Nephron (organoid): ENCODE measurements around the gene KIRREL3.

Experiments used
- H3K27ac Mint-ChIP-seq, 3 experiments: 2 replicates each; pipeline ENCODE4 v1.8.0; 2020; ENCODE audit warnings: mixed read lengths in 3 of 3, mild to moderate bottlenecking in 2 of 3, moderate library complexity in 1 of 3
- H3K27me3 Mint-ChIP-seq: 2 replicates; pipeline ENCODE4 v1.8.0; 2021; ENCODE audit warnings: low read depth, mild to moderate bottlenecking, moderate library complexity, mixed read lengths
- H3K36me3 Mint-ChIP-seq: 2 replicates; pipeline ENCODE4 v1.8.0; 2020; ENCODE audit warnings: low read depth, mixed read lengths
- H3K4me1 Mint-ChIP-seq: 2 replicates; pipeline ENCODE4 v1.8.0; 2020; ENCODE audit warnings: mixed read lengths
- H3K4me3 Mint-ChIP-seq, 3 experiments: 2 replicates each; pipeline ENCODE4 v1.8.0; 2020; ENCODE audit warnings: mild to moderate bottlenecking in 3 of 3, mixed read lengths in 3 of 3, moderate library complexity in 2 of 3
- H3K9me3 Mint-ChIP-seq: 2 replicates; pipeline ENCODE4 v1.8.0; 2020; ENCODE audit warnings: mixed read lengths
- TF ChIP-seq, protein P1 (sequence below), 3 experiments: fragments of 200-600 bp; sonication (generic); IDR thresholded peaks; one replicate each; pipeline ENCODE4 v1.5.0; 2021; ENCODE audit warnings: antibody characterized with exemption in 3 of 3; ENCODE audit not compliant: unreplicated experiment in 3 of 3

KIRREL3 gene

DNA sequence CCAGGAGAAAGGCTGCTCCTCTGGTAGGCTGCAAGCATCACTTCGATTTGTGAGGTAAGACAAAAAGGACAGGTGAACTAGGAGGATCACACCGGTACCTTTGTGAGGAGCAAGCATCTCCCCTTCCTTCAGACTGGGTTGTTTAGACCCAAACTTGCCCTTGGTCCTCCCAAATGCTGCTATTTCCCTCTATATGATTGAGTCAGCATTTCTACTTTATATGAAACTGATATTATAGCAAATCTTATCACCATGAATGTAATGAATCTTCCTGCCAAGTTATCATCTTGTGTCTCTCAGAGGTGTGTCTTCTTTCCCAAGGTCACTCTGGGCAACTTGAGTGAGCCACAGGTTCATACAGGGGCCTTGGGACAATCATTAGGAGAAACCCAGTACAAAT, 61.0 kb downstream of the KIRREL3 start:
- no peaks in the 10 kb centered on the region for H3K27me3 Mint-ChIP-seq
- H3K9me3 Mint-ChIP-seq: peaks cover 9% of the 10 kb centered on the region
- H3K4me3 Mint-ChIP-seq: no peak overlapping the region
- no peaks in the 10 kb centered on the region for H3K36me3 Mint-ChIP-seq
- TF ChIP-seq, protein P1, sequence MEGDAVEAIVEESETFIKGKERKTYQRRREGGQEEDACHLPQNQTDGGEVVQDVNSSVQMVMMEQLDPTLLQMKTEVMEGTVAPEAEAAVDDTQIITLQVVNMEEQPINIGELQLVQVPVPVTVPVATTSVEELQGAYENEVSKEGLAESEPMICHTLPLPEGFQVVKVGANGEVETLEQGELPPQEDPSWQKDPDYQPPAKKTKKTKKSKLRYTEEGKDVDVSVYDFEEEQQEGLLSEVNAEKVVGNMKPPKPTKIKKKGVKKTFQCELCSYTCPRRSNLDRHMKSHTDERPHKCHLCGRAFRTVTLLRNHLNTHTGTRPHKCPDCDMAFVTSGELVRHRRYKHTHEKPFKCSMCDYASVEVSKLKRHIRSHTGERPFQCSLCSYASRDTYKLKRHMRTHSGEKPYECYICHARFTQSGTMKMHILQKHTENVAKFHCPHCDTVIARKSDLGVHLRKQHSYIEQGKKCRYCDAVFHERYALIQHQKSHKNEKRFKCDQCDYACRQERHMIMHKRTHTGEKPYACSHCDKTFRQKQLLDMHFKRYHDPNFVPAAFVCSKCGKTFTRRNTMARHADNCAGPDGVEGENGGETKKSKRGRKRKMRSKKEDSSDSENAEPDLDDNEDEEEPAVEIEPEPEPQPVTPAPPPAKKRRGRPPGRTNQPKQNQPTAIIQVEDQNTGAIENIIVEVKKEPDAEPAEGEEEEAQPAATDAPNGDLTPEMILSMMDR (IDR thresholded peaks at IDR 0.05; ENCODE audit: unreplicated experiment in 3 of 3): no peak
- H3K27ac Mint-ChIP-seq: no peak overlapping the region
- H3K4me1 Mint-ChIP-seq: no peaks in the 10 kb centered on the region

GRCh38 chr11:126938718-126939117, 61.9 kb downstream of the KIRREL3 start:
- Mint-ChIP-seq H3K27me3 (no peaks in the 10 kb centered on the region), H3K4me1 (no peaks in the 10 kb centered on the region), H3K9me3 (peaks cover 15% of the 10 kb centered on the region), H3K27ac (no peak overlapping the region), H3K4me3 (no peak overlapping the region), H3K36me3 (no peaks in the 10 kb centered on the region)
- TF ChIP-seq, protein P1 (IDR thresholded peaks at IDR 0.05; ENCODE audit: unreplicated experiment in 3 of 3): no peak

GRCh38 chr11:126930091-126930841, 70.3 kb downstream of the KIRREL3 start:
- Mint-ChIP-seq H3K27ac (peak overlapping the region in 1 of 3 experiments; percentile 18), H3K36me3 (no peaks in the 10 kb centered on the region), H3K27me3 (peaks cover 10% of the 10 kb centered on the region), H3K9me3 (peaks cover 14% of the 10 kb centered on the region), H3K4me3 (no peak overlapping the region), H3K4me1 (peaks cover 16% of the 10 kb centered on the region)
- TF ChIP-seq, protein P1 (IDR thresholded peaks at IDR 0.05; ENCODE audit: unreplicated experiment in 3 of 3): no peak

DNA sequence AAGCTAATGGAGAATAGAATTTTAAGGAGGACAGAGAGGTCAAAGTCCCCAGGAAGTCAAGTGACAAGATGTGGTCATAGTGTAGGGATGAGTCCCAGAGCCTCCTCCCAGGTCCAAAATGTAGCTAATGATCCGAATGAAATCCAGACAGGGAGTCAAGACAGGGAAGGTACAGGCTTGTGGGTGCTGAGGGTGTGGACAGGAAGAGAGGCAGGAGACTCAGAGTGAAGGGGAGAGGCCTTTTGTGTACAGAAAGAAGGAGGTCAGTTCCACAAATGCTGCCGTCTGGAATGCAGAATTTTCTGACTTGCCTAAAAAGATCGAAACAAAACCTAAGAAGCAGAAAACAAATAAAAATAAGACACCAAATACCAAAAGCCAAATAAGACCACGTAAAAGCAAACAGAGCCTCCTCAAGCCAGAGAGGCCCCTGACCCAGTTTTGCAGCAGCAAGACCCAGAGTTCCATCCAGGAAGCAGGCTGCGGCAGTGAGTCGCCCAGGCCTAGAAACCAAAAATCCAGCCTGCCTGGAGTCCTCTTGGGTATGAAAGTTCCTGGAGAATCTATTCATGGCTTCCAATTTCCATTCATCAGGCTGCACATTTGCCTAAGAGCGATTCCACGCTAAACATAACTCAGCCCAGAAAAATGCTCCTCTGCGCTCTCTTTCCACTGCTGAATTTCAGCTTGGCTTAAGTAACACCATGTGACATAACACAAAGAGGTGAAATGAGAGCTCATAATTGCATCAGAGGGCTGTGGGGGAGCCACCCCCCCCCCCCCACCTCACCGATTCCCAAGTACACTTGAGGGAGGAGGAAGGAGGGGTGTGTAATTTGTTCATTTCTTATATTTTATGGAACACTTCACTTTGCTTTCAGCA, 71.2 kb downstream of the KIRREL3 start:
- Mint-ChIP-seq H3K4me1 (peaks cover 16% of the 10 kb centered on the region), H3K27me3 (peaks cover 10% of the 10 kb centered on the region), H3K4me3 (no peak overlapping the region), H3K36me3 (no peaks in the 10 kb centered on the region), H3K27ac (no peak overlapping the region), H3K9me3 (peaks cover 10% of the 10 kb centered on the region)
- TF ChIP-seq, protein P1 (IDR thresholded peaks at IDR 0.05; ENCODE audit: unreplicated experiment in 3 of 3): no peak

DNA sequence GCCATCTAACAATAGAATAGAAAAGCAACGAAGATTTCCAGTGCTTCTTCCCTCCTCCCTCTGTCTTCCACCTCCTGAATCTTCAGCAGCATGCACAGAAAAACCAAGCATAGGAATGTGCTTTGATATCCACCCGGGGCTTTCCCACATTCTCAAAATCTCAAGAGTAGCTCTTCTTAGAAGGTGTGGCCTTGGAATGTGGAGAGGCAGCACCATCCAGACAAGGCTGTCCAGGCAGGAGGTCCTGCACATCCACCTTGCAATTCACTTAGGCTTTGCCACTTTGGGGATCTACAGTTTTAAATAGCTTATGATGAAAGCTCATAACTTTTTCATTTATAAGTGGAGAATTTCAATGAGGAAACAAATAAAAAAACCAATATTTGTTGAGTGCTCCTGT, 72.9 kb downstream of the KIRREL3 start:
- TF ChIP-seq, protein P1 (IDR thresholded peaks at IDR 0.05; ENCODE audit: unreplicated experiment in 3 of 3): no peak
- H3K4me3 Mint-ChIP-seq: no peak overlapping the region
- H3K9me3 Mint-ChIP-seq: peaks cover 4% of the 10 kb centered on the region
- no peaks in the 10 kb centered on the region for H3K36me3 Mint-ChIP-seq
- H3K27ac Mint-ChIP-seq: no peak overlapping the region
- H3K27me3 Mint-ChIP-seq: peaks cover 10% of the 10 kb centered on the region
- H3K4me1 Mint-ChIP-seq: peaks cover 16% of the 10 kb centered on the region
